ENCODE data around the gene CRTAC1.
A peak's percentile ranks its signal among the peaks of the same experiment; 100 is the strongest.

Gene CRTAC1

GRCh38 chr10:98020254-98020653 is 10.2 kb downstream of the CRTAC1 start:
- in situ Hi-C loops (cut with HindIII; ENCODE audit: low pct_unique_long_range_greater_than_20kb, low sequenced_read_pairs) = no loop called here
- TF ChIP-seq JUND (IDR thresholded peaks at IDR 0.05; ENCODE audit: low read depth) = no peak

GRCh38 chr10:98019784-98020183 is 10.6 kb downstream of the CRTAC1 start:
- DNase-seq (ENCODE audit: low read depth in 1 of 2, low spot score in 1 of 2) = no peak
- no peak for TF ChIP-seq JUND (IDR thresholded peaks at IDR 0.05; ENCODE audit: low read depth)
- in situ Hi-C loops (cut with HindIII; ENCODE audit: low pct_unique_long_range_greater_than_20kb, low sequenced_read_pairs) = no loop called here

More at GRCh38 chr10:98020254-98020653, 10.2 kb downstream of the CRTAC1 start:
- no peak for DNase-seq (ENCODE audit: low read depth in 1 of 2, low spot score in 1 of 2)

GRCh38 chr10:98016772-98017475 is 13.5 kb downstream of the CRTAC1 start:
- in situ Hi-C loops (cut with HindIII; ENCODE audit: low pct_unique_long_range_greater_than_20kb, low sequenced_read_pairs) = no loop called here
- no peak for TF ChIP-seq JUND (IDR thresholded peaks at IDR 0.05; ENCODE audit: low read depth)
- no peak for DNase-seq (ENCODE audit: low read depth in 1 of 2, low spot score in 1 of 2)

GRCh38 chr10:98013776-98014175 is 16.6 kb downstream of the CRTAC1 start:
- DNase-seq (ENCODE audit: low read depth in 1 of 2, low spot score in 1 of 2) = no peak
- no peak for TF ChIP-seq JUND (IDR thresholded peaks at IDR 0.05; ENCODE audit: low read depth)
- in situ Hi-C loops (cut with HindIII; ENCODE audit: low pct_unique_long_range_greater_than_20kb, low sequenced_read_pairs) = no loop called here

GRCh38 chr10:98013122-98013521 is 17.3 kb downstream of the CRTAC1 start:
- no peak for DNase-seq (ENCODE audit: low read depth in 1 of 2, low spot score in 1 of 2)
- in situ Hi-C loops (cut with HindIII; ENCODE audit: low pct_unique_long_range_greater_than_20kb, low sequenced_read_pairs) = no loop called here
- no peak for TF ChIP-seq JUND (IDR thresholded peaks at IDR 0.05; ENCODE audit: low read depth)

- in situ Hi-C loops (cut with HindIII; ENCODE audit: low pct_unique_long_range_greater_than_20kb, low sequenced_read_pairs) = no loop called here
- no peak for TF ChIP-seq JUND (IDR thresholded peaks at IDR 0.05; ENCODE audit: low read depth)
- no peak for DNase-seq (ENCODE audit: low read depth in 1 of 2, low spot score in 1 of 2)
These were observed 17.8 kb downstream of the CRTAC1 start for GRCh38 chr10:98012644-98013043.

- in situ Hi-C loops (cut with HindIII; ENCODE audit: low pct_unique_long_range_greater_than_20kb, low sequenced_read_pairs) = no loop called here
- no peak for DNase-seq (ENCODE audit: low read depth in 1 of 2, low spot score in 1 of 2)
- no peak for TF ChIP-seq JUND (IDR thresholded peaks at IDR 0.05; ENCODE audit: low read depth)
These were observed 19.3 kb downstream of the CRTAC1 start for GRCh38 chr10:98010939-98011685.

- in situ Hi-C loops (cut with HindIII; ENCODE audit: low pct_unique_long_range_greater_than_20kb, low sequenced_read_pairs) = no loop called here
- no peak for TF ChIP-seq JUND (IDR thresholded peaks at IDR 0.05; ENCODE audit: low read depth)
- no peak for DNase-seq (ENCODE audit: low read depth in 1 of 2, low spot score in 1 of 2)
These were observed 24.2 kb downstream of the CRTAC1 start for GRCh38 chr10:98006266-98006665.

- no peak for DNase-seq (ENCODE audit: low read depth in 1 of 2, low spot score in 1 of 2)
- in situ Hi-C loops (cut with HindIII; ENCODE audit: low pct_unique_long_range_greater_than_20kb, low sequenced_read_pairs) = no loop called here
- no peak for TF ChIP-seq JUND (IDR thresholded peaks at IDR 0.05; ENCODE audit: low read depth)
These were observed 28.7 kb downstream of the CRTAC1 start for GRCh38 chr10:98001736-98002135.

- TF ChIP-seq JUND (IDR thresholded peaks at IDR 0.05; ENCODE audit: low read depth) = no peak
- in situ Hi-C loops (cut with HindIII; ENCODE audit: low pct_unique_long_range_greater_than_20kb, low sequenced_read_pairs) = no loop called here
- no peak for DNase-seq (ENCODE audit: low read depth in 1 of 2, low spot score in 1 of 2)
These were observed 30.1 kb downstream of the CRTAC1 start for GRCh38 chr10:98000346-98000745.

- in situ Hi-C loops (cut with HindIII; ENCODE audit: low pct_unique_long_range_greater_than_20kb, low sequenced_read_pairs) = no loop called here
- no peak for DNase-seq (ENCODE audit: low read depth in 1 of 2, low spot score in 1 of 2)
- no peak for TF ChIP-seq JUND (IDR thresholded peaks at IDR 0.05; ENCODE audit: low read depth)
These were observed 30.5 kb downstream of the CRTAC1 start for GRCh38 chr10:97999923-98000248.

- in situ Hi-C loops (cut with HindIII; ENCODE audit: low pct_unique_long_range_greater_than_20kb, low sequenced_read_pairs) = no loop called here
- TF ChIP-seq JUND (IDR thresholded peaks at IDR 0.05; ENCODE audit: low read depth) = no peak
- peak in 1 of 2 experiments; percentile 20 for DNase-seq (ENCODE audit: low read depth in 1 of 2, low spot score in 1 of 2)
These were observed 31.1 kb downstream of the CRTAC1 start for GRCh38 chr10:97999066-97999922.

- DNase-seq (ENCODE audit: low read depth in 1 of 2, low spot score in 1 of 2) = peak; percentile 40 to 80
- in situ Hi-C loops (cut with HindIII; ENCODE audit: low pct_unique_long_range_greater_than_20kb, low sequenced_read_pairs) = no loop called here
- no peak for TF ChIP-seq JUND (IDR thresholded peaks at IDR 0.05; ENCODE audit: low read depth)
These were observed 38.5 kb downstream of the CRTAC1 start for GRCh38 chr10:97991871-97992270.
